GM12891 (cell line): ENCODE results near the gene APOC3.

Experiments
- PAX5 ChIP-seq: IDR thresholded peaks from 2 replicates; pipeline ENCODE4 v1.6.1; 2011; ENCODE audit warnings: low read length, moderate library complexity, mild to moderate bottlenecking; ENCODE audit not compliant: insufficient read depth, severe bottlenecking
- POLR2A ChIP-seq: IDR thresholded peaks from 2 replicates; pipeline ENCODE4 v1.6.1; 2011; ENCODE audit warnings: low read depth, low read length, control low read depth
- POLR2AphosphoS5 ChIP-seq: IDR thresholded peaks from 2 replicates; pipeline ENCODE4 v1.6.1; 2011; ENCODE audit warnings: low read depth, low read length, control low read depth
- POU2F2 ChIP-seq: IDR thresholded peaks from 2 replicates; pipeline ENCODE4 v1.6.1; 2011; ENCODE audit warnings: low read depth, mild to moderate bottlenecking, control low read depth, low read length, moderate library complexity

GRCh38 chr11:116867619-116868018 lies 37.9 kb downstream of the APOC3 start:
- TF ChIP-seq POLR2A (no peak), POU2F2 (no peak), PAX5 (no peak), POLR2AphosphoS5 (no peak)
